HepG2 (cell line): ENCODE data around the gene MRAP. TPM values are rescaled to one million over a fixed set of nuclear protein-coding genes. Genes with fewer than 3 reads are reported as not detected.
A peak's percentile ranks its signal among the peaks of the same experiment; 100 is the strongest.

Experiments
- ASH2L ChIP-seq: fragments of 300-600, 200-600 bp; sonication (generic); IDR thresholded peaks from 2 replicates; pipeline ENCODE4 v1.7.0; 2017; ENCODE audit warnings: low read depth, mild to moderate bottlenecking, moderate library complexity, mixed read lengths, low read length; ENCODE audit not compliant: insufficient read length
- DNMT3B ChIP-seq: conservative IDR thresholded peaks from 2 replicates; pipeline ENCODE4 v1.6.1; 2016; ENCODE audit warnings: missing biosample characterization, control low read depth
- EEA1 ChIP-seq: sonication (generic); formaldehyde crosslinking; IDR thresholded peaks from 2 replicates; pipeline ENCODE4 v1.5.1; 2020; ENCODE audit warnings: mild to moderate bottlenecking, missing genetic modification reagents, borderline replicate concordance
- NR2F6 ChIP-seq, 2 experiments: IDR thresholded peaks; 2 replicates each; pipeline ENCODE4 v1.6.1; 2016; ENCODE audit warnings: antibody characterized with exemption in 1 of 2, mild to moderate bottlenecking in 1 of 2
- ZKSCAN1 ChIP-seq: fragments of 150-350 bp; IDR thresholded peaks from 2 replicates; pipeline ENCODE4 v1.6.1; 2014; ENCODE audit warnings: low read length
- ZNF331 ChIP-seq: sonication (generic); formaldehyde crosslinking; IDR thresholded peaks from 2 replicates; pipeline ENCODE4 v1.4.0; 2020; ENCODE audit warnings: missing genetic modification reagents
- ZSCAN30 ChIP-seq: sonication (generic); formaldehyde crosslinking; IDR thresholded peaks from 2 replicates; pipeline ENCODE4 v1.5.0; 2020; ENCODE audit warnings: mild to moderate bottlenecking, missing genetic modification reagents
- polyA plus RNA-seq, 8 experiments: library from polyadenylated mRNA; depleted of rRNA in 3 of 8; stranded (reverse) in 7 of 8; unstranded in 1 of 8; fragments of >200 nt; fragmentation: Illumina TruSeq in 4 of 8; extraction: Trizol in 4 of 8; gene quantifications; 2 replicates each; pipeline versions ENCODE4 v1.2.1 to v1.2.3, GENCODE V29; 2011 to 2016; ENCODE audit warnings: low read depth in 4 of 8, missing spikeins in 1 of 8, mixed read lengths in 1 of 8; ENCODE audit not compliant: insufficient read depth in 1 of 8
- total RNA-seq, 5 experiments: library from RNA; depleted of rRNA; stranded (reverse); fragments of >200 nt; fragmentation: Illumina TruSeq; extraction: Trizol; gene quantifications; 2 replicates each; pipeline ENCODE4 v1.2.3, GENCODE V29; 2016; ENCODE audit warnings: low read depth in 1 of 5
- TF ChIP-seq, protein P1 (sequence below): sonication (generic); formaldehyde crosslinking; IDR thresholded peaks from 2 replicates; pipeline ENCODE4 v1.4.0; 2020; ENCODE audit warnings: missing genetic modification reagents, mild to moderate bottlenecking, borderline replicate concordance
- TF ChIP-seq, protein P2 (sequence below): sonication (generic); formaldehyde crosslinking; IDR thresholded peaks from 2 replicates; pipeline ENCODE4 v1.4.0; 2020; ENCODE audit warnings: missing genetic modification reagents, borderline replicate concordance
- TF ChIP-seq, protein P3 (sequence below): sonication (generic); formaldehyde crosslinking; IDR thresholded peaks from 2 replicates; pipeline ENCODE4 v1.5.0; 2020; ENCODE audit warnings: missing genetic modification reagents
- TF ChIP-seq, protein P4 (sequence below): sonication (generic); formaldehyde crosslinking; IDR thresholded peaks from 2 replicates; pipeline ENCODE4 v1.8.0; 2022; ENCODE audit warnings: low read depth, missing genetic modification reagents

The MRAP gene
- total and polyA plus RNA-seq, 2 of the 13 experiments (the other 11 are each of a cell fraction or from before 2014, with no cell fraction given) = 0.46 to 1.2 TPM

- TF ChIP-seq EEA1 (CRISPR knock-in tag) = no peak
- TF ChIP-seq, protein P1, sequence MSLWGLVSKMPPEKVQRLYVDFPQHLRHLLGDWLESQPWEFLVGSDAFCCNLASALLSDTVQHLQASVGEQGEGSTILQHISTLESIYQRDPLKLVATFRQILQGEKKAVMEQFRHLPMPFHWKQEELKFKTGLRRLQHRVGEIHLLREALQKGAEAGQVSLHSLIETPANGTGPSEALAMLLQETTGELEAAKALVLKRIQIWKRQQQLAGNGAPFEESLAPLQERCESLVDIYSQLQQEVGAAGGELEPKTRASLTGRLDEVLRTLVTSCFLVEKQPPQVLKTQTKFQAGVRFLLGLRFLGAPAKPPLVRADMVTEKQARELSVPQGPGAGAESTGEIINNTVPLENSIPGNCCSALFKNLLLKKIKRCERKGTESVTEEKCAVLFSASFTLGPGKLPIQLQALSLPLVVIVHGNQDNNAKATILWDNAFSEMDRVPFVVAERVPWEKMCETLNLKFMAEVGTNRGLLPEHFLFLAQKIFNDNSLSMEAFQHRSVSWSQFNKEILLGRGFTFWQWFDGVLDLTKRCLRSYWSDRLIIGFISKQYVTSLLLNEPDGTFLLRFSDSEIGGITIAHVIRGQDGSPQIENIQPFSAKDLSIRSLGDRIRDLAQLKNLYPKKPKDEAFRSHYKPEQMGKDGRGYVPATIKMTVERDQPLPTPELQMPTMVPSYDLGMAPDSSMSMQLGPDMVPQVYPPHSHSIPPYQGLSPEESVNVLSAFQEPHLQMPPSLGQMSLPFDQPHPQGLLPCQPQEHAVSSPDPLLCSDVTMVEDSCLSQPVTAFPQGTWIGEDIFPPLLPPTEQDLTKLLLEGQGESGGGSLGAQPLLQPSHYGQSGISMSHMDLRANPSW (CRISPR knock-in tag) = no peak
- TF ChIP-seq, protein P2, sequence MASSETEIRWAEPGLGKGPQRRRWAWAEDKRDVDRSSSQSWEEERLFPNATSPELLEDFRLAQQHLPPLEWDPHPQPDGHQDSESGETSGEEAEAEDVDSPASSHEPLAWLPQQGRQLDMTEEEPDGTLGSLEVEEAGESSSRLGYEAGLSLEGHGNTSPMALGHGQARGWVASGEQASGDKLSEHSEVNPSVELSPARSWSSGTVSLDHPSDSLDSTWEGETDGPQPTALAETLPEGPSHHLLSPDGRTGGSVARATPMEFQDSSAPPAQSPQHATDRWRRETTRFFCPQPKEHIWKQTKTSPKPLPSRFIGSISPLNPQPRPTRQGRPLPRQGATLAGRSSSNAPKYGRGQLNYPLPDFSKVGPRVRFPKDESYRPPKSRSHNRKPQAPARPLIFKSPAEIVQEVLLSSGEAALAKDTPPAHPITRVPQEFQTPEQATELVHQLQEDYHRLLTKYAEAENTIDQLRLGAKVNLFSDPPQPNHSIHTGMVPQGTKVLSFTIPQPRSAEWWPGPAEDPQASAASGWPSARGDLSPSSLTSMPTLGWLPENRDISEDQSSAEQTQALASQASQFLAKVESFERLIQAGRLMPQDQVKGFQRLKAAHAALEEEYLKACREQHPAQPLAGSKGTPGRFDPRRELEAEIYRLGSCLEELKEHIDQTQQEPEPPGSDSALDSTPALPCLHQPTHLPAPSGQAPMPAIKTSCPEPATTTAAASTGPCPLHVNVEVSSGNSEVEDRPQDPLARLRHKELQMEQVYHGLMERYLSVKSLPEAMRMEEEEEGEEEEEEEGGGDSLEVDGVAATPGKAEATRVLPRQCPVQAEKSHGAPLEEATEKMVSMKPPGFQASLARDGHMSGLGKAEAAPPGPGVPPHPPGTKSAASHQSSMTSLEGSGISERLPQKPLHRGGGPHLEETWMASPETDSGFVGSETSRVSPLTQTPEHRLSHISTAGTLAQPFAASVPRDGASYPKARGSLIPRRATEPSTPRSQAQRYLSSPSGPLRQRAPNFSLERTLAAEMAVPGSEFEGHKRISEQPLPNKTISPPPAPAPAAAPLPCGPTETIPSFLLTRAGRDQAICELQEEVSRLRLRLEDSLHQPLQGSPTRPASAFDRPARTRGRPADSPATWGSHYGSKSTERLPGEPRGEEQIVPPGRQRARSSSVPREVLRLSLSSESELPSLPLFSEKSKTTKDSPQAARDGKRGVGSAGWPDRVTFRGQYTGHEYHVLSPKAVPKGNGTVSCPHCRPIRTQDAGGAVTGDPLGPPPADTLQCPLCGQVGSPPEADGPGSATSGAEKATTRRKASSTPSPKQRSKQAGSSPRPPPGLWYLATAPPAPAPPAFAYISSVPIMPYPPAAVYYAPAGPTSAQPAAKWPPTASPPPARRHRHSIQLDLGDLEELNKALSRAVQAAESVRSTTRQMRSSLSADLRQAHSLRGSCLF (CRISPR knock-in tag) = no peak
- TF ChIP-seq NR2F6 (IDR thresholded peaks at IDR 0.05) = no peak
- TF ChIP-seq NR2F6 (CRISPR knock-in tag; IDR thresholded peaks at IDR 0.05) = peak; percentile 9; the same call in 1 of the 2 replicates
- TF ChIP-seq, protein P3, sequence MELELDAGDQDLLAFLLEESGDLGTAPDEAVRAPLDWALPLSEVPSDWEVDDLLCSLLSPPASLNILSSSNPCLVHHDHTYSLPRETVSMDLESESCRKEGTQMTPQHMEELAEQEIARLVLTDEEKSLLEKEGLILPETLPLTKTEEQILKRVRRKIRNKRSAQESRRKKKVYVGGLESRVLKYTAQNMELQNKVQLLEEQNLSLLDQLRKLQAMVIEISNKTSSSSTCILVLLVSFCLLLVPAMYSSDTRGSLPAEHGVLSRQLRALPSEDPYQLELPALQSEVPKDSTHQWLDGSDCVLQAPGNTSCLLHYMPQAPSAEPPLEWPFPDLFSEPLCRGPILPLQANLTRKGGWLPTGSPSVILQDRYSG (CRISPR knock-in tag) = no peak
- no peak for TF ChIP-seq ZNF331 (CRISPR knock-in tag)
- no peak for TF ChIP-seq ZKSCAN1
- TF ChIP-seq, protein P4, sequence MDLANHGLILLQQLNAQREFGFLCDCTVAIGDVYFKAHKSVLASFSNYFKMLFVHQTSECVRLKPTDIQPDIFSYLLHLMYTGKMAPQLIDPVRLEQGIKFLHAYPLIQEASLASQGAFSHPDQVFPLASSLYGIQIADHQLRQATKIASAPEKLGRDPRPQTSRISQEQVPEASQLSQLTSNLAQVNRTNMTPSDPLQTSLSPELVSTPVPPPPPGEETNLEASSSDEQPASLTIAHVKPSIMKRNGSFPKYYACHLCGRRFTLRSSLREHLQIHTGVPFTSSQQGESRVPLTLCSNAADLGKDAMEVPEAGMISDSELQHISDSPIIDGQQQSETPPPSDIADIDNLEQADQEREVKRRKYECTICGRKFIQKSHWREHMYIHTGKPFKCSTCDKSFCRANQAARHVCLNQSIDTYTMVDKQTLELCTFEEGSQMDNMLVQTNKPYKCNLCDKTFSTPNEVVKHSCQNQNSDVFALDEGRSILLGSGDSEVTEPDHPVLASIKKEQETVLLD (CRISPR knock-in tag) = 0 out of 2 replicates have a peak, but pooled peaks have one; percentile 30
- TF ChIP-seq ASH2L = peak; percentile 85
- no peak for TF ChIP-seq ZSCAN30 (CRISPR knock-in tag)
- 0 out of 2 replicates have a peak, but pooled peaks have one; percentile 22 for TF ChIP-seq DNMT3B (CRISPR knock-in tag)
Observed at GRCh38 chr21:32278518-32279376, 19.9 kb upstream of the MRAP start, which contains the start of gene MIS18A (continued).
